ENCODE data around the gene ZNRF1.

- TF ChIP-seq POLR2AphosphoS5 (IDR thresholded peaks at IDR 0.05): no peak
- no peak for TF ChIP-seq POLR2A (IDR thresholded peaks at IDR 0.05)
These were observed 129.0 kb downstream of the ZNRF1 start for GRCh38 chr16:75127713-75128415.
